ENCODE results near the gene RNF223. TPM values are rescaled to one million over a fixed set of nuclear protein-coding genes. Genes with fewer than 3 reads are reported as not detected.

RNF223 gene
- total and polyA plus RNA-seq, 7 donors, result not detected

GRCh38 chr1:1023700-1024099 is 50.4 kb downstream of the RNF223 start:
- ATAC-seq, result no peak

GRCh38 chr1:1022302-1023009 is 51.6 kb downstream of the RNF223 start:
- Histone ChIP-seq H3K4me3 (no peak overlapping the region), H3K36me3 (ENCODE audit: insufficient read depth in 1 of 2, low read depth in 1 of 2) (no peaks in the 10 kb centered on the region), H3K27ac (no peak overlapping the region), H3K9me3 (no peaks in the 10 kb centered on the region), H3K4me1 (peaks cover 4% of the 10 kb centered on the region), H3K27me3 (ENCODE audit: insufficient read depth in 3 of 3, low read length in 2 of 3) (peaks cover 0 to 35% (median 11%) of the 10 kb centered on the region in 3 donors)
- 76 to 80% (median 79%) methylated on average over 24 to 27 of the region's 27 CpGs for WGBS, 3 donors
- no peak for TF ChIP-seq CTCF (IDR thresholded peaks at IDR 0.05)
- DNase-seq (no peak), ATAC-seq (no peak)
- intact Hi-C loops (cut with DNase I), result no loop called here

More at GRCh38 chr1:1023700-1024099, 50.4 kb downstream of the RNF223 start:
- no peaks in the 10 kb centered on the region for H3K36me3 ChIP-seq (ENCODE audit: insufficient read depth in 1 of 2, low read depth in 1 of 2)
- DNase-seq, result no peak
- H3K27me3 ChIP-seq (ENCODE audit: insufficient read depth in 3 of 3, low read length in 2 of 3), result peaks cover 0 to 38% (median 15%) of the 10 kb centered on the region in 3 donors
- 52 to 58% (median 52%) methylated on average over 12 to 13 of the region's 13 CpGs for WGBS, 3 donors
- no peak for TF ChIP-seq CTCF (IDR thresholded peaks at IDR 0.05)
- intact Hi-C loops (cut with DNase I), result no loop called here
- no peak overlapping the region for H3K4me3 ChIP-seq
- H3K27ac ChIP-seq, result no peak overlapping the region
- H3K4me1 ChIP-seq, result peaks cover 4% of the 10 kb centered on the region
- H3K9me3 ChIP-seq, result no peaks in the 10 kb centered on the region

DNA sequence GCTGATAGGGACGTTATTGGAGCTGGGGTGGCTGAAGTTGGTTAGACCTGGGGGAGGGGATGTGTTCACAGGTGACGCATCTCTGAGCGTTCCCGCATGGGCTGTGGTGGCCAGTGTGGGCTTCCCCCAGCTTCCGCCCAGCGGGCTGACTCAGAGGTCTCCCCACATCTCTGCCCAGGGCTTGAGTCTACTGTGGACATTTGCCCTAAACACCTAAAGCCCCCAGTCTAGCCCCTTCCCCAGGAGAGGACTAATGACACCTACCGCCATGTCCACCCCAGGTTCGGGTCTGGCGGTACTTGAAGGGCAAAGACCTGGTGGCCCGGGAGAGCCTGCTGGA is 52.2 kb downstream of the RNF223 start:
- no peak for TF ChIP-seq CTCF (IDR thresholded peaks at IDR 0.05)
- no peak for DNase-seq
- WGBS, 3 donors, result 91 to 95% (median 94%) methylated on average over 10 of the region's 10 CpGs
- Histone ChIP-seq H3K4me3 (no peak overlapping the region), H3K36me3 (ENCODE audit: insufficient read depth in 1 of 2, low read depth in 1 of 2) (no peaks in the 10 kb centered on the region), H3K9me3 (no peaks in the 10 kb centered on the region), H3K4me1 (peaks cover 4% of the 10 kb centered on the region), H3K27me3 (ENCODE audit: insufficient read depth in 3 of 3, low read length in 2 of 3) (peaks cover 0 to 30% (median 11%) of the 10 kb centered on the region in 3 donors), H3K27ac (no peak overlapping the region)
- intact Hi-C loops (cut with DNase I), result no loop called here
- no peak for ATAC-seq

GRCh38 chr1:1021010-1021919 is 52.8 kb downstream of the RNF223 start:
- intact Hi-C loops (cut with DNase I), result no loop called here
- DNase-seq (peak; percentile 63 to 75), ATAC-seq (no peak)
- no peaks in the 10 kb centered on the region for H3K9me3 ChIP-seq
- TF ChIP-seq CTCF (IDR thresholded peaks at IDR 0.05), result no peak
- no peaks in the 10 kb centered on the region for H3K36me3 ChIP-seq (ENCODE audit: insufficient read depth in 1 of 2, low read depth in 1 of 2)
- no peak overlapping the region for H3K27ac ChIP-seq
- WGBS, 3 donors, result 35 to 42% (median 40%) methylated on average over 32 to 33 of the region's 33 CpGs
- H3K4me3 ChIP-seq, result peak overlapping the region; percentile 79
- H3K4me1 ChIP-seq, result peaks cover 4% of the 10 kb centered on the region
- peaks cover 0 to 30% (median 11%) of the 10 kb centered on the region in 3 donors for H3K27me3 ChIP-seq (ENCODE audit: insufficient read depth in 3 of 3, low read length in 2 of 3)

Other genes with a start within 250 kb of the RNF223 start
- gene SAMD11, start 150.4 kb downstream of the RNF223 start, total RNA-seq, result 1 to 10 TPM in 2 of 4 donors, under 1 TPM in 1, not detected in 1; 0.37 to 6.9 (median 1.5) TPM
- gene SAMD11, start 150.4 kb downstream of the RNF223 start, polyA plus RNA-seq, result 1 to 10 TPM in 1 of 3 donors, under 1 TPM in 2; 0.28 to 1.5 (median 0.58) TPM
- gene NOC2L, start 115.0 kb downstream of the RNF223 start, total RNA-seq, result 10 to 100 TPM; 61.4 to 87.0 (median 82.7) TPM
- 100 to 1,000 TPM in 1 of 3 donors, 10 to 100 TPM in 2; 78.1 to 106 (median 92.7) TPM for gene NOC2L, start 115.0 kb downstream of the RNF223 start, polyA plus RNA-seq
- 1 to 10 TPM; 2.1 to 3.8 (median 3.0) TPM for gene KLHL17, start 113.7 kb downstream of the RNF223 start, total RNA-seq
- gene KLHL17, start 113.7 kb downstream of the RNF223 start, polyA plus RNA-seq, result 1 to 10 TPM; 3.4 to 5.5 (median 4.1) TPM
- gene PLEKHN1, start 107.8 kb downstream of the RNF223 start, total RNA-seq, result not detected
- under 1 TPM in 1 of 3 donors, not detected in 2; 0.03 TPM for gene PLEKHN1, start 107.8 kb downstream of the RNF223 start, polyA plus RNA-seq
- gene PERM1, start 92.2 kb downstream of the RNF223 start, total RNA-seq, result 100 to 1,000 TPM in 2 of 4 donors, 10 to 100 TPM in 2; 13.9 to 249 (median 109) TPM
- 100 to 1,000 TPM in 1 of 3 donors, 10 to 100 TPM in 2; 38.1 to 239 (median 58.5) TPM for gene PERM1, start 92.2 kb downstream of the RNF223 start, polyA plus RNA-seq
- 10 to 100 TPM in 3 of 4 donors, 1 to 10 TPM in 1; 7.2 to 21.8 (median 12.6) TPM for gene HES4, start 74.2 kb downstream of the RNF223 start, total RNA-seq
- 10 to 100 TPM in 1 of 3 donors, 1 to 10 TPM in 2; 2.3 to 20.2 (median 5.4) TPM for gene HES4, start 74.2 kb downstream of the RNF223 start, polyA plus RNA-seq
- 10 to 100 TPM in 1 of 4 donors, 1 to 10 TPM in 3; 2.9 to 12.4 (median 8.1) TPM for gene ISG15, start 60.8 kb downstream of the RNF223 start, total RNA-seq
- 10 to 100 TPM; 13.3 to 22.1 (median 17.1) TPM for gene ISG15, start 60.8 kb downstream of the RNF223 start, polyA plus RNA-seq
- gene AGRN, start 54.2 kb downstream of the RNF223 start, total RNA-seq, result 1 to 10 TPM; 3.4 to 5.4 (median 4.6) TPM
- 1 to 10 TPM; 1.3 to 3.0 (median 1.4) TPM for gene AGRN, start 54.2 kb downstream of the RNF223 start, polyA plus RNA-seq
- gene C1orf159, start 41.8 kb upstream of the RNF223 start, total RNA-seq, result 1 to 10 TPM; 1.5 to 3.5 (median 2.6) TPM
- gene C1orf159, start 41.8 kb upstream of the RNF223 start, polyA plus RNA-seq, result 1 to 10 TPM; 4.1 to 6.7 (median 4.3) TPM
- gene TTLL10, start 99.6 kb upstream of the RNF223 start, total RNA-seq, result under 1 TPM in 1 of 4 donors, not detected in 3; 0.27 TPM
- gene TTLL10, start 99.6 kb upstream of the RNF223 start, polyA plus RNA-seq, result under 1 TPM; 0.03 to 0.10 (median 0.10) TPM
- gene TNFRSF18, start 132.3 kb upstream of the RNF223 start, total RNA-seq, result under 1 TPM in 1 of 4 donors, not detected in 3; 0.27 TPM
- under 1 TPM; 0.04 to 0.76 (median 0.13) TPM for gene TNFRSF18, start 132.3 kb upstream of the RNF223 start, polyA plus RNA-seq
- 1 to 10 TPM; 1.4 to 4.6 (median 3.7) TPM for gene TNFRSF4, start 139.8 kb upstream of the RNF223 start, total RNA-seq
- 1 to 10 TPM; 1.7 to 3.8 (median 2.6) TPM for gene TNFRSF4, start 139.8 kb upstream of the RNF223 start, polyA plus RNA-seq
- 100 to 1,000 TPM in 1 of 4 donors, 10 to 100 TPM in 3; 70.6 to 109 (median 82.5) TPM for gene SDF4, start 157.7 kb upstream of the RNF223 start, total RNA-seq
- 100 to 1,000 TPM in 2 of 3 donors, 10 to 100 TPM in 1; 67.5 to 129 (median 108) TPM for gene SDF4, start 157.7 kb upstream of the RNF223 start, polyA plus RNA-seq
- gene B3GALT6, start 157.9 kb upstream of the RNF223 start, total RNA-seq, result 10 to 100 TPM in 3 of 4 donors, 1 to 10 TPM in 1; 8.9 to 13.7 (median 11.1) TPM
- gene B3GALT6, start 157.9 kb upstream of the RNF223 start, polyA plus RNA-seq, result 10 to 100 TPM in 2 of 3 donors, 1 to 10 TPM in 1; 7.7 to 30.3 (median 15.6) TPM
- gene C1QTNF12, start 172.4 kb upstream of the RNF223 start, total RNA-seq, result 1 to 10 TPM in 2 of 4 donors, under 1 TPM in 2; 0.75 to 1.4 (median 1.0) TPM
- under 1 TPM; 0.13 to 0.98 (median 0.36) TPM for gene C1QTNF12, start 172.4 kb upstream of the RNF223 start, polyA plus RNA-seq
- gene UBE2J2, start 199.5 kb upstream of the RNF223 start, total RNA-seq, result 10 to 100 TPM; 36.8 to 48.1 (median 42.4) TPM
- gene UBE2J2, start 199.5 kb upstream of the RNF223 start, polyA plus RNA-seq, result 10 to 100 TPM; 44.9 to 80.9 (median 62.3) TPM
- gene SCNN1D, start 206.1 kb upstream of the RNF223 start, total RNA-seq, result 1 to 10 TPM; 1.4 to 3.5 (median 1.4) TPM
- 1 to 10 TPM in 2 of 3 donors, under 1 TPM in 1; 0.48 to 2.0 (median 1.6) TPM for gene SCNN1D, start 206.1 kb upstream of the RNF223 start, polyA plus RNA-seq
- 10 to 100 TPM; 20.8 to 32.0 (median 26.3) TPM for gene ACAP3, start 233.6 kb upstream of the RNF223 start, total RNA-seq
- gene ACAP3, start 233.6 kb upstream of the RNF223 start, polyA plus RNA-seq, result 10 to 100 TPM; 14.7 to 23.7 (median 15.5) TPM
- gene PUSL1, start 234.3 kb upstream of the RNF223 start, total RNA-seq, result 1 to 10 TPM; 3.7 to 7.3 (median 5.8) TPM
- gene PUSL1, start 234.3 kb upstream of the RNF223 start, polyA plus RNA-seq, result 1 to 10 TPM; 7.9 to 9.1 (median 9.0) TPM